Activated naive CD4-positive, alpha-beta T cell treated with anti-CD3 and anti-CD28 coated beads, Interleukin-2, amount 50 U/mL, for 72 hours (primary cell): Measurements from ENCODE around the gene LRRC23. TPM values are rescaled to one million over a fixed set of nuclear protein-coding genes. Genes with fewer than 3 reads are reported as not detected.
A peak's percentile ranks its signal among the peaks of the same experiment; 100 is the strongest.

Experiments used
- ATAC-seq, 2 donors: fragments of 150-1000 bp; cut with Tn5 transposase; 2 replicates each; pipeline ENCODE4 v1.10.0; 2021; ENCODE audit warnings: mild to moderate bottlenecking in 2 of 2, moderate library complexity in 2 of 2
- DNase-seq, 2 donors: peaks; one replicate each; pipeline ENCODE4 v3.0.0; 2021 to 2022; ENCODE audit warnings: low spot score in 2 of 2
- H3K27ac Mint-ChIP-seq, 2 donors: one replicate each; pipeline ENCODE4 v1.8.0; 2022; ENCODE audit warnings: mild to moderate bottlenecking in 2 of 2, mixed read lengths in 2 of 2
- H3K36me3 Mint-ChIP-seq, 2 donors: one replicate each; pipeline ENCODE4 v1.8.0; 2022; ENCODE audit warnings: mixed read lengths in 2 of 2
- H3K9me3 Mint-ChIP-seq, 2 donors: one replicate each; pipeline ENCODE4 v1.8.0; 2022; ENCODE audit warnings: mixed read lengths in 2 of 2
- total RNA-seq, 2 donors: library from RNA; stranded (reverse); gene quantifications; one replicate each; pipeline ENCODE4 v1.2.3, GENCODE V29; 2022

The LRRC23 gene
- total RNA-seq, 2 donors from 2014 or later, result 4.0 to 10.7 TPM

GRCh38 chr12:6928022-6928702 lies 23.5 kb downstream of the LRRC23 start:
- DNase-seq (no peak), ATAC-seq (peak; percentile 8 to 9)
- Mint-ChIP-seq H3K27ac (peak overlapping the region; percentile 81 to 94), H3K9me3 (no peaks in the 10 kb centered on the region), H3K36me3 (peaks cover 5 to 6% of the 10 kb centered on the region in 2 donors)

- Mint-ChIP-seq H3K9me3 (no peaks in the 10 kb centered on the region), H3K27ac (peak overlapping the region; percentile 81 to 94), H3K36me3 (peaks cover 6 to 9% of the 10 kb centered on the region in 2 donors)
- ATAC-seq (no peak), DNase-seq (no peak)
These were observed 24.2 kb downstream of the LRRC23 start for GRCh38 chr12:6928703-6929407.

GRCh38 chr12:6929466-6930452 lies 25.1 kb downstream of the LRRC23 start:
- no peak for ATAC-seq
- Mint-ChIP-seq H3K36me3 (peaks cover 6 to 17% of the 10 kb centered on the region in 2 donors), H3K9me3 (no peaks in the 10 kb centered on the region), H3K27ac (peak overlapping the region; percentile 81 to 97)
- DNase-seq, result no peak

GRCh38 chr12:6932766-6933165 lies 28.1 kb downstream of the LRRC23 start:
- no peak for DNase-seq
- Mint-ChIP-seq H3K27ac (peak overlapping the region; percentile 25 to 73), H3K36me3 (peaks cover 17 to 29% of the 10 kb centered on the region in 2 donors), H3K9me3 (no peaks in the 10 kb centered on the region)
- no peak for ATAC-seq

- DNase-seq (no peak), ATAC-seq (no peak)
- Mint-ChIP-seq H3K27ac (peak overlapping the region; percentile 40 to 48), H3K9me3 (no peaks in the 10 kb centered on the region), H3K36me3 (peaks cover 16 to 25% of the 10 kb centered on the region in 2 donors)
These were observed 29.5 kb downstream of the LRRC23 start for GRCh38 chr12:6934110-6934509.

- no peaks in the 10 kb centered on the region for H3K9me3 Mint-ChIP-seq
- peaks cover 16 to 30% of the 10 kb centered on the region in 2 donors for H3K36me3 Mint-ChIP-seq
- ATAC-seq (no peak), DNase-seq (no peak)
- peak overlapping the region; percentile 95 to 98 for H3K27ac Mint-ChIP-seq
These were observed 31.0 kb downstream of the LRRC23 start for GRCh38 chr12:6935371-6936193.

- ATAC-seq, result no peak
- H3K9me3 Mint-ChIP-seq, result no peaks in the 10 kb centered on the region
- peaks cover 16 to 30% of the 10 kb centered on the region in 2 donors for H3K36me3 Mint-ChIP-seq
- H3K27ac Mint-ChIP-seq, result peak overlapping the region; percentile 95 to 98
- no peak for DNase-seq
These were observed 31.6 kb downstream of the LRRC23 start for GRCh38 chr12:6936194-6936635.

GRCh38 chr12:6936636-6937480 lies 32.2 kb downstream of the LRRC23 start:
- peaks cover 16 to 30% of the 10 kb centered on the region in 2 donors for H3K36me3 Mint-ChIP-seq
- H3K27ac Mint-ChIP-seq, result peak overlapping the region; percentile 95 to 98
- ATAC-seq (peak; percentile 33 to 58), DNase-seq (peak in 1 of 2 donors; percentile 64)
- no peaks in the 10 kb centered on the region for H3K9me3 Mint-ChIP-seq

- Mint-ChIP-seq H3K9me3 (no peaks in the 10 kb centered on the region), H3K27ac (peak overlapping the region; percentile 95 to 98), H3K36me3 (peaks cover 16 to 30% of the 10 kb centered on the region in 2 donors)
- ATAC-seq, result peak; percentile 95 to 96
- peak; percentile 90 to 94 for DNase-seq
These were observed 33.1 kb downstream of the LRRC23 start for GRCh38 chr12:6937481-6938352.

- Mint-ChIP-seq H3K9me3 (no peaks in the 10 kb centered on the region), H3K36me3 (peaks cover 16 to 29% of the 10 kb centered on the region in 2 donors), H3K27ac (peak overlapping the region; percentile 95 to 98)
- DNase-seq, result no peak
- no peak for ATAC-seq
These were observed 34.0 kb downstream of the LRRC23 start for GRCh38 chr12:6938353-6939190.

- peaks cover 21 to 23% of the 10 kb centered on the region in 2 donors for H3K36me3 Mint-ChIP-seq
- no peaks in the 10 kb centered on the region for H3K9me3 Mint-ChIP-seq
- DNase-seq (no peak), ATAC-seq (no peak)
- H3K27ac Mint-ChIP-seq, result peak overlapping the region; percentile 95 to 98
These were observed 34.5 kb downstream of the LRRC23 start for GRCh38 chr12:6939191-6939540.

- Mint-ChIP-seq H3K27ac (peak overlapping the region; percentile 72 to 99), H3K36me3 (peaks cover 14 to 40% of the 10 kb centered on the region in 2 donors), H3K9me3 (no peaks in the 10 kb centered on the region)
- ATAC-seq, result no peak
- no peak for DNase-seq
These were observed 36.6 kb downstream of the LRRC23 start for GRCh38 chr12:6941267-6941666.

- Mint-ChIP-seq H3K36me3 (peaks cover 11 to 40% of the 10 kb centered on the region in 2 donors), H3K9me3 (no peaks in the 10 kb centered on the region), H3K27ac (peak overlapping the region in 1 of 2 donors; percentile 99)
- DNase-seq, result no peak
- ATAC-seq, result no peak
These were observed 37.2 kb downstream of the LRRC23 start for GRCh38 chr12:6941782-6942181.

GRCh38 chr12:6942331-6942665 lies 37.7 kb downstream of the LRRC23 start:
- DNase-seq (no peak), ATAC-seq (no peak)
- no peaks in the 10 kb centered on the region for H3K9me3 Mint-ChIP-seq
- H3K36me3 Mint-ChIP-seq, result peaks cover 13 to 43% of the 10 kb centered on the region in 2 donors
- H3K27ac Mint-ChIP-seq, result peak overlapping the region; percentile 99 to 100
